Left lung (tissue), 10 donors: ENCODE measurements around the gene MX1. TPM values are rescaled to one million over a fixed set of nuclear protein-coding genes. Genes with fewer than 3 reads are reported as not detected.

Source experiments
- ATAC-seq: fragments of 200-7000 bp; cut with Tn5 transposase; one replicate; pipeline ENCODE4 v1.9.1; 2020; ENCODE audit warnings: moderate library complexity
- DNase-seq, 4 donors: peaks; one replicate each; pipeline ENCODE4 v3.0.0-alpha.2; 2013 to 2020
- H3K27ac ChIP-seq, 2 donors: fragments of 200-600 bp; sonication (generic) in 1 of 2; one replicate each; pipeline versions ENCODE4 v1.5.0 to v1.8.0; 2020 to 2021
- H3K27me3 ChIP-seq, 2 donors: fragments of 200-600 bp; sonication (generic) in 1 of 2; one replicate each; pipeline versions ENCODE4 v1.5.0 to v1.8.0; 2020 to 2021
- H3K36me3 ChIP-seq, 2 donors: fragments of 200-600 bp; sonication (generic) in 1 of 2; one replicate each; pipeline versions ENCODE4 v1.5.0 to v1.8.0; 2020 to 2021
- H3K4me1 ChIP-seq, 2 donors: fragments of 200-600 bp; one replicate each; pipeline ENCODE4 v1.8.0; 2021
- H3K4me3 ChIP-seq, 2 donors: fragments of 200-600 bp; sonication (generic) in 1 of 2; one replicate each; pipeline versions ENCODE4 v1.5.0 to v1.8.0; 2020 to 2021; ENCODE audit warnings: mild to moderate bottlenecking in 1 of 2
- H3K9me3 ChIP-seq, 2 donors: fragments of 200-600 bp; sonication (generic) in 1 of 2; one replicate each; pipeline versions ENCODE4 v1.5.0 to v1.8.0; 2020 to 2021
- intact Hi-C, 2 donors: fragments of 100-400 bp; cut with DNase I; formaldehyde crosslinking; loops; one replicate each; pipeline versions ENCODE4 v1.11.2 to v1.14.2; 2022
- polyA plus RNA-seq, 6 donors: library from polyadenylated mRNA; unstranded; fragments of 120-200 nt; gene quantifications; one replicate each; pipeline ENCODE4 v1.2.1, GENCODE V29; 2013; ENCODE audit not compliant: insufficient read length in 6 of 6
- total RNA-seq, 2 donors: library from RNA; stranded (reverse); fragmentation: NEBNext Ultra II Directional; extraction: Animal tissue kit (Norgen Biotek cat#: 25700); gene quantifications; one replicate each; pipeline ENCODE4 v1.2.1, GENCODE V29; 2021
- TF ChIP-seq, protein P1 (sequence below), 2 donors: fragments of 200-600 bp; sonication (generic) in 1 of 2; IDR thresholded peaks; one replicate each; pipeline versions ENCODE4 v1.5.0 to v1.8.0; 2021; ENCODE audit warnings: antibody characterized with exemption in 2 of 2
- donor health status: DM: no; HTN: yes; CAD: no.
- donor health status: DM: no; HTN: no; CAD: no.

Gene MX1
- total and polyA plus RNA-seq, 8 donors, result 6.0 to 66.3 (median 9.2) TPM

- H3K36me3 ChIP-seq, result peaks cover 0 to 98% of the 10 kb centered on the region in 2 donors
- no peak for ATAC-seq
- no peaks in the 10 kb centered on the region for H3K4me1 ChIP-seq
- intact Hi-C loops, result no loop called here
- no peaks in the 10 kb centered on the region for H3K9me3 ChIP-seq
- H3K4me3 ChIP-seq, result no peak overlapping the region
- H3K27me3 ChIP-seq, result no peaks in the 10 kb centered on the region
- TF ChIP-seq, protein P1, sequence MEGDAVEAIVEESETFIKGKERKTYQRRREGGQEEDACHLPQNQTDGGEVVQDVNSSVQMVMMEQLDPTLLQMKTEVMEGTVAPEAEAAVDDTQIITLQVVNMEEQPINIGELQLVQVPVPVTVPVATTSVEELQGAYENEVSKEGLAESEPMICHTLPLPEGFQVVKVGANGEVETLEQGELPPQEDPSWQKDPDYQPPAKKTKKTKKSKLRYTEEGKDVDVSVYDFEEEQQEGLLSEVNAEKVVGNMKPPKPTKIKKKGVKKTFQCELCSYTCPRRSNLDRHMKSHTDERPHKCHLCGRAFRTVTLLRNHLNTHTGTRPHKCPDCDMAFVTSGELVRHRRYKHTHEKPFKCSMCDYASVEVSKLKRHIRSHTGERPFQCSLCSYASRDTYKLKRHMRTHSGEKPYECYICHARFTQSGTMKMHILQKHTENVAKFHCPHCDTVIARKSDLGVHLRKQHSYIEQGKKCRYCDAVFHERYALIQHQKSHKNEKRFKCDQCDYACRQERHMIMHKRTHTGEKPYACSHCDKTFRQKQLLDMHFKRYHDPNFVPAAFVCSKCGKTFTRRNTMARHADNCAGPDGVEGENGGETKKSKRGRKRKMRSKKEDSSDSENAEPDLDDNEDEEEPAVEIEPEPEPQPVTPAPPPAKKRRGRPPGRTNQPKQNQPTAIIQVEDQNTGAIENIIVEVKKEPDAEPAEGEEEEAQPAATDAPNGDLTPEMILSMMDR (IDR thresholded peaks at IDR 0.05), result no peak
- no peak overlapping the region for H3K27ac ChIP-seq
- no peak for DNase-seq
These were observed 19.4 kb downstream of the MX1 start for GRCh38 chr21:41445465-41445862.

GRCh38 chr21:41446586-41446985 lies 20.5 kb downstream of the MX1 start:
- no peak for ATAC-seq
- no peak overlapping the region for H3K27ac ChIP-seq

GRCh38 chr21:41447356-41447755 lies 21.3 kb downstream of the MX1 start:
- Histone ChIP-seq H3K27ac (no peak overlapping the region), H3K4me1 (no peaks in the 10 kb centered on the region), H3K27me3 (no peaks in the 10 kb centered on the region), H3K36me3 (peaks cover 0 to 95% of the 10 kb centered on the region in 2 donors), H3K9me3 (no peaks in the 10 kb centered on the region), H3K4me3 (no peak overlapping the region)
- ATAC-seq (no peak), DNase-seq (no peak)
- TF ChIP-seq, protein P1 (IDR thresholded peaks at IDR 0.05), result no peak
- intact Hi-C loops, result no loop called here

More at GRCh38 chr21:41446586-41446985, 20.5 kb downstream of the MX1 start:
- DNase-seq, result no peak
- Histone ChIP-seq H3K27me3 (no peaks in the 10 kb centered on the region), H3K4me1 (no peaks in the 10 kb centered on the region), H3K4me3 (no peak overlapping the region), H3K36me3 (peaks cover 0 to 95% of the 10 kb centered on the region in 2 donors), H3K9me3 (no peaks in the 10 kb centered on the region)
- intact Hi-C loops, result no loop called here
- TF ChIP-seq, protein P1 (IDR thresholded peaks at IDR 0.05), result no peak

DNA sequence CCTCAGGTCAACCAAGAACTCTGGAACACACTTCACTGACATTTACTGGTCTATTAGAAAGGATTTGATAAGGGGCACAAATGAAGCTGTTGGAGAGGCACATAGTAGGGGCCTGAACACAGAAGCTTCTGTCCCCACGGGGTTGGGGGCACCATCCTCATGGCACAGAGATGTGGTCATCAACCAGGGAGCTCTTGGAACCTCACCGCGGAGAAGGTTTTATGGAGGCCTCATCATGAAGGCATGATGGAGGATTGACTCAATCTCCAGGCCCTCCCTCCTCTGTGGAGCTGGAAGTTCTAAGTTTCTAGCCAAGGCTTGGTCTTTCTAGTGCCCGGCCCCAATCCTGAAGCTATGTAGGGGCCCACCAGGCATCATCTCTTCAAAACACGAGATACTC lies 23.6 kb downstream of the MX1 start:
- ATAC-seq, result no peak

GRCh38 chr21:41451753-41452676 lies 26.0 kb downstream of the MX1 start:
- DNase-seq, result no peak
- Histone ChIP-seq H3K36me3 (peaks cover 0 to 95% of the 10 kb centered on the region in 2 donors), H3K9me3 (no peaks in the 10 kb centered on the region), H3K27me3 (no peaks in the 10 kb centered on the region), H3K4me3 (no peak overlapping the region), H3K27ac (no peak overlapping the region), H3K4me1 (no peaks in the 10 kb centered on the region)
- TF ChIP-seq, protein P1 (IDR thresholded peaks at IDR 0.05), result no peak
- intact Hi-C loops, result no loop called here
- peak; percentile 56 for ATAC-seq

More for the DNA sequence above, 23.6 kb downstream of the MX1 start:
- TF ChIP-seq, protein P1 (IDR thresholded peaks at IDR 0.05), result no peak
- Histone ChIP-seq H3K36me3 (peaks cover 0 to 95% of the 10 kb centered on the region in 2 donors), H3K4me3 (no peak overlapping the region), H3K27me3 (no peaks in the 10 kb centered on the region), H3K4me1 (no peaks in the 10 kb centered on the region), H3K27ac (no peak overlapping the region), H3K9me3 (no peaks in the 10 kb centered on the region)
- no peak for DNase-seq
- intact Hi-C loops, result no loop called here
